GM19043 (cell line): ENCODE data around the gene CEBPA.

Experiments used
- ATAC-seq: cut with Tn5 transposase; IDR thresholded peaks from one replicate; pipeline ENCODE4 v1.9.1; 2021; ENCODE audit warnings: low read depth; ENCODE audit not compliant: unreplicated experiment

Gene CEBPA

DNA sequence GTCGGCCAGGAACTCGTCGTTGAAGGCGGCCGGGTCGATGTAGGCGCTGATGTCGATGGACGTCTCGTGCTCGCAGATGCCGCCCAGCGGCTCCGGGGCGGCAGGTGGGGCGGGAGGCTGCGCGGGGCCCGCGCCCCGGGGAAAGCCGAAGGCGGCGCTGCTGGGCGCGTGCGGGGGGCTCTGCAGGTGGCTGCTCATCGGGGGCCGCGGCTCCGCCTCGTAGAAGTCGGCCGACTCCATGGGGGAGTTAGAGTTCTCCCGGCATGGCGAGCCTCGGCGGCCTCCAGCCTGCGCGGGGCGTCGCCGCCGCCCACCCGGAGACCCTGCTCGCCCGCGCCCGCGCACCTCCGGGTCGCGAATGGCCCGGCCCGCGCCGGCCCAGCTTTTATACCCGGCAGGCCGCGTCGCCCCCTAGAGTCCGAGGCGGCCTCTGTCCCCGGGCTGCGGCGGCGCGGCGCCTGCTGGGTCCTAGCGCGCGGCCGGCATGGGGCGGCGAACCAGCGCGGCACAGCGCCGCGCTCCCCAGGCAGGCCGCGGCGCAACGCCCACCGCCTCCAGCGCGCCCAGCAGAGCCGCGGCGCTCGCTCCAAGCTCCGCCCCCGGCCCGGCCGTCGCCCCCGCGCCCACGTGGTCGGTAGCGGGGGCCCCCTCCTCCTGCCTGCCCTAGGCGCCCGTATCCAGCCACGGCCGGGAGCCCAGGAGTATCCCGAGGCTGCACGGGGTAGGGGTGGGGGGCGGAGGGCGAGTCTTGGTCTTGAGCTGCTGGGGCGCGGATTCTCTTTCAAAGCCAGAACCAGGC lies at the start of gene CEBPA:
Gene CEBPA (minus strand): TSS at position 360 of the 799 bp plus-strand sequence. CDS start 120 bp downstream, at position 240.
- peak; percentile 74 for ATAC-seq

DNA sequence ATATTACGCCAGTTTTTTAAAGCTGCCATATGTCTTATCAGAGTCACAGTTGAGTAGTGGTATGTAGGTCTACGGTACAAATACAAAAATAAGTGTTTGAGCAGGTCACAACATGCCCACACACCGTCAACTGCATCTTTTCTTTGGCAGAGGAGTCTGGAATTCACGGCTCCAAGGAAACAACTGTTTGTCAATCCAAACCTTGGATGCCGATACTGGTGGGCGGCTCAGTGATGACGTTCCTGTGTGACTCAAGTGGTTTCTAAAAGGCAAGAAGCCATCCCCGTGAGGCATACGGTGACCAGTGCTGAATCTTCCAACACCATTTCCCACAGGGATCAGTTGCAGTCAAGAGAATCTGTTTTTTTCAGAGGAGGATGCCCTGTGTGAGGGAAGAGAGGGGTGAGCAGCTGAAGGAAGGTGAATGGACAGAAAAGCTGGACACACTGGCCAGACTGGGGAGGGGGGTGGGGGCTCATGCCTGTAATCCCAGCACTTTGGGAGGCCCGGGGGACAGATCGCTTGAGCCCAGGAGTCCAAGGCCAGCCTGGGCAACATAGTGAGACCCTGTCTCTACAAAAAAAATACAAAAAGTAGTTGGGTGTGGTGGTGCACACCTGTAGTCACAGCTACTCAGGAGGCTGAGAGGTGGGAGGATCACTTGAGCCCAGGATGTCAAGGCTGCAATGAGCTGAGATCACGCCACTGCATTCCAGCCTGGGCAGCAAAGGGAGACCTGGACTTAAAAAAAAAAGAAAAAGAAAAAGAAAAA lies 48.4 kb upstream of the CEBPA start:
- ATAC-seq: no peak

DNA sequence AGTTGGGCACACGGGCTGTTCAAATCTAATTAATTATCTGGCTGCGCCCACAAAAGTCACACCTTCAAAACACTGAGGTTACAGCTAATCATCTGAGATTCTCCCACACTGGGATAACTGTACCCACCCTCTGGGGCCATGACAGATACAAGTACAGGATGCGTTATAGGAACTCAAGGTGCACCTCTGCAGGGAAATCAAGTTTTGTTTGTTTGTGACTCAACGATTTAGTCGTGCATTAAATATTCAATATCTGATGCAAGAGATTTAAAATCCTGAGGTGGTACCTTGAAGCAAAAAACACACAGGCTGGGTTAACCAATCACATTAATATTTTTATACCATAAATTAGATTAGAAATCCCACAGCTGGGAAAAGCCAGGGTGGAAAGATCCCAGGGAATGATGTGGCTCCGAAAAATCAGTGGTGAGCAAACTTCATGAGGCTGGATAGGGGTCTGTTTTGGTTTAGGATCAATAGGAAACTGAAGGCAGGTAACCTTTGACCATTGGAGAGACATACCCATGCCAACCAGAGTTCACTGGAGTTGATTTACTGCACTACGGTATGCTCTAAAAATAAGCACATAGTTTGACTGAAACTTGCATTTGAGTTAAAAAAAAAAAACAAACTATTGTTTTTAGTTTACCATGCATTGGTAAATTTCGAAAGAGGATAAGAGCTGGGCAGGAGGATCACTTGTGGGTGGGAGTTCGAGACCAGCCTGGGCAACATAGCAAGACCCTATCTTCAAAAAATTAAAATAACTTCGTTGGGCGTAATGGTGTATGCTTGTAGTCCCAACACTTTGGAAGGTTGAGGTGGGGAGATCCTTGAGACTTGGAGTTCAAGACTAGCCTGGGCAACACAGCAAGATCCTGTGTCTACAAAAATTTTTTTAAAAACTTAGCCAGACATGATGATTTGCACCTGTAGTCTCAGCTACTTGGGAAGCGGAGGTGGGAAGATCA lies 47.3 kb upstream of the CEBPA start:
- ATAC-seq: no peak

DNA sequence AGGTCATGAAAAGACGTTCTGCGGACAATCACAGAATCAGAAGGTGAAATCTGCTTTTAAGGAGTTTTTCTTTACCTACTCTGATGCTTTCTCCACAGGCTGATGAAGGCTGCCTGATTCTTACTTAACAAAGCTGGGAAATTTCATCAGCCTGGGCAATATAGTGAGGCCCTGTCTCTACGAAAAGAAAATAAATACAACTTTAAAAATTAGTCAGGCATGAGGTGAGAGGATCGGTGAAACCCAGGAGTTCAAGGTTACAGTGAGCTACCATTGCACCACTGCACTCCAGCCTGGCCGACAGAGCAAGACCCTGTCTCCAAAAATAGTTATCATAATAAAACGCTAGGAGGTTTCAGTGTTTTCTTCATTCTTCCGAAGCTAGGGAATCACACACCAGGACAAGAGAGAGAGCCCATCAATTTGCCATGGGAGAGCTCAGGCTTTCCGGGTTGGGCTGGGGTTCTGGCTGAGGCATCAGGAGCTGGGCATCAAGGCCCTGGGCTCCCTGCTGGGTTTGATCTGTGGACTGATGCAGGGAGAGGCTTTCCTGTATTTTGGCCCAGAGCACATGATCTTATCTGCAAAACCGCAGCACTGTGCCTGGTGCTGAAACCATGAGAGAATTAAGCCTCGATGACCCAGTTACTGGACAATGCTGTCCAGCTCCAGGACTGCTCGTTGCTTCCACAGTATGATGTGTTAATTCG lies 46.1 kb upstream of the CEBPA start:
- ATAC-seq: no peak

DNA sequence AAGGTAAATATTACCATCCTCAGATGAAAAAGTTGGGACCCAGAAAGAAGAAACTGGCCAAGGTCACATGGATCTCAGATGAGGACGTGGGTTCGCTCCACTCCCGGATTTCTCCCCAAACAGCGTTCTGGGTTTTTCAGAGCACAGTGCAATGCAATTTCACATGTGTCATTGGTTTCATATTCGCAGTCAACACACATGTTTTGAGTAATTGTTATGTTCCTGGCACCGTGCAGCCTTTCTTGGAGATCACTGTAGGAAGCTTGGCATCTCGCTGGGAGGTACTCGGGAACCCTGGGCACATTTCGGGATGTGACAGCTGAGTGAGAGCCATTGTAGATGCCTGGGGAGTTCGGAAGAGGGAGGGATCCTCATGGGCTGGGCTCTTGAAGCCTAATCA lies 45.0 kb upstream of the CEBPA start:
- ATAC-seq: no peak

DNA sequence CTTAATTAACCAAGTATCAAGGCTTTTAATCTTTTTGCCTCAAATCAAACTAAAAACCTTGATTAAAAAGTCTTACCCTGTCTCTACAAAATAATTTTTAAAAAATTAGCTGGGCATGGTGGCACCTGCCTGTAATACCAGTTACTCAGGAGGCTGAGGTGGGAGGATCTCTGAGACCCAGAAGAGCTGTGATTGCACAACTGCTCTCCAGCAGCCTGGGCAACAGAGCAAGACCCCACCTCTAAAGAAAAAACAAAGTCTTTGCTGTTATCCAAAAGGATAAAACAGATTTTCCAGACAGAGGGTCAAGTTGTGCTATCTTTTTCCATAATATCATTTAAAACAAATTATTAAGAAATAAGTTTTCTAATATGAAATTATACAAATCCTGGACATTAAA lies 44.3 kb upstream of the CEBPA start:
- ATAC-seq: no peak

DNA sequence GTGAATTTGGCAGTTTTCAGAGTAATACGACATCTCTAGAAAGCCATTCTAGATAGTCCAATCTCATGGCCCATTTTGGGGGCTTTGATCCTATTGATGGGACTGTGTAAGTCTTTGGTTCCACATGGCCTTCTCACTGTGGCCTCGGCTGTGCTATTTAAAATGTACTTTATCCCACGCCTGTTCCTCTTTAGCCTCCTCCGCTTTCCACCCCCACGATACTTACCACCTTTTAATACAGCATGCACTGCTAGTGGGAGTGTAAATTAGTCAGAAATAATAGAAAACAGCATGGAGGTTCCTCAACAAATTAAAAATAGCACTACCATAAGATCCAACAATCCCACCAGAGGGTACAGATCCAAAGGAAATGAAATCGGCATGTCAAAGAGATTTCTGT lies 42.8 kb upstream of the CEBPA start:
- no peak for ATAC-seq

DNA sequence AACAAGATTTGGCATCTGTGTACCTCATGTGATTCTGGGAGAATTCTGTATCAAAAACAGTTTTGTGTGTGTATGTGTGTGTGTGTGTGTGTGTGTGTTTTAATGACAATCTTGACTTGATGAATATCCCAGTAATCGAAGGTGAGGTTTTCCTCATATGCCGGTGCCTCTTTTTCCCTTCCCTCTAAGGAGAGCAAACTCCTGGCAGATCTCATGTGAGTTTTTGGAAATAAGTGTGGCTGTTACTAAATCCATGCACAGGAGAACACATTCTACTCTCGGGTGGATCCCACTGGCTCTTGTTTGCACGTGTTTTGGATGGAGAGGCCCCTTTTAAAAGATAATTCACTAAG lies 42.2 kb upstream of the CEBPA start:
- ATAC-seq: no peak

DNA sequence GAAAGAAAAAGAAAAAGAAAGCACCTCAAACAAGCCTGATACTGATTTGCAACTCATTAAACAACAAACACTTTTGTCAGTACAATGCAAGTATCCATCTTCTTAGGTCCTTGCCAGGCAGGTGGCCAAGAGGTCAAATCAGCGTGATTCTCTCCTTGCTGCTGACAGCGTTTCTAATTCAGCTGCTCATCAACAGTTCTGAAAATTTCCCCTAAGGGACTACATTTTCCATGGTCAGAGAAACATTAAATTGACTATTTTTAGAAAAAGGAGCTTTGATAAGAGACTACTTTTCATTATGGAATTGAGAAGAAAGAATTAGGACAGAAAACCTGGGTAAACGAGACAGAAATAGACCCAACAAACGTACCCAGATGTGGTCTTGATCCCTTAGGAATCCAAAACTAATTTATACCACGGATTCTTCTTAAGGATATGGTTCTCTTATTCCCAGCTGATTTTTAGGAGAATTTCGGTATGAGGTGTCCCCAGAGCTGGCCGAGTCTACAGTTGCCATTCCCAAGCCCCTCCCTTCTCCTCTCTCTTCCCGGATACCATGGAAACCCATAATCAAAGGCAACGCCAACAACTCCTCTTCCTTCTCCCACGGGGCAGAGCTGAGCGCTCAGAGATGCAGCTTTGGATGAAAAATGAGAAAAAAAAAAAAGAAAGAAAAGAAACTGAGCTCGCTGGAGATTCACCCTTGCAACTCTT lies 41.7 kb upstream of the CEBPA start:
- no peak for ATAC-seq

DNA sequence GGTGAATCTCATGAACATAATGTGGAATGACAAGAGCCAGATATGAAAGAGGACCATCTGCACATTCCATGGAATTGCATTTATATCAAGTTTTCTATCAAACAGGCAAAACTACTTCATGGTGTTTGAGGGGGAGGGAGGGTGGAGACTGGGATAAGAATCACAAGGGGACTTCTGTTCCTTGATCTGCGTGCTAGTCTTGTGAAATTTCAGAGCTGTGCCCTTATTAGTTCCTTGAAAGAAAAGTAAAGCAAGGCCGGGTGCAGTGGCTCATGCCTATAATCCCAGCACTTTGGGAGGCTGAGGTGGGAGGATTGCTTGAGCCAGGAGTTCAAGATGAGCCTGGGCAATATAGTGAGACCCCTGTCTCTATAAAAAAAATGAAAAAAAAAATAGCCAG lies 41.0 kb upstream of the CEBPA start:
- ATAC-seq: no peak

DNA sequence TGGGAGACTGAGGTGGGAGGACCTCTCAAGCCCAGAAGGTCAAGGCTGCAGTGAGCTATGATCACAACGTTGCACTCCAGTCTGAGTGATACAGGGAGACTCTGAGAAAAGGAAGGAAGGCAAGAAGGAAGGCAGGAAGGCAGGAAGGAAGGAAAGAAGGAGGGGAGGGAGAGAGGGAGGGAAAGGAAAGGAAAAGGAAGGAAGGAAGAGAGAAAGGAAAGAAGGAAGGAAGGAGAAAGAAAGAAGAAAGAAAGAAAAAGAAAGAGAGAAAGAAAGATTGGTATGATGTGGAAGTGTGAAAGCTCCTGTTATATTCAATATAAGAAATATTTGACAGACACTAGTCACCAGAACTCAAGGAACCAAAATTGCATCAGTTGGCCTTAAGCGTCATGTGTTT lies 38.7 kb upstream of the CEBPA start:
- ATAC-seq: no peak

DNA sequence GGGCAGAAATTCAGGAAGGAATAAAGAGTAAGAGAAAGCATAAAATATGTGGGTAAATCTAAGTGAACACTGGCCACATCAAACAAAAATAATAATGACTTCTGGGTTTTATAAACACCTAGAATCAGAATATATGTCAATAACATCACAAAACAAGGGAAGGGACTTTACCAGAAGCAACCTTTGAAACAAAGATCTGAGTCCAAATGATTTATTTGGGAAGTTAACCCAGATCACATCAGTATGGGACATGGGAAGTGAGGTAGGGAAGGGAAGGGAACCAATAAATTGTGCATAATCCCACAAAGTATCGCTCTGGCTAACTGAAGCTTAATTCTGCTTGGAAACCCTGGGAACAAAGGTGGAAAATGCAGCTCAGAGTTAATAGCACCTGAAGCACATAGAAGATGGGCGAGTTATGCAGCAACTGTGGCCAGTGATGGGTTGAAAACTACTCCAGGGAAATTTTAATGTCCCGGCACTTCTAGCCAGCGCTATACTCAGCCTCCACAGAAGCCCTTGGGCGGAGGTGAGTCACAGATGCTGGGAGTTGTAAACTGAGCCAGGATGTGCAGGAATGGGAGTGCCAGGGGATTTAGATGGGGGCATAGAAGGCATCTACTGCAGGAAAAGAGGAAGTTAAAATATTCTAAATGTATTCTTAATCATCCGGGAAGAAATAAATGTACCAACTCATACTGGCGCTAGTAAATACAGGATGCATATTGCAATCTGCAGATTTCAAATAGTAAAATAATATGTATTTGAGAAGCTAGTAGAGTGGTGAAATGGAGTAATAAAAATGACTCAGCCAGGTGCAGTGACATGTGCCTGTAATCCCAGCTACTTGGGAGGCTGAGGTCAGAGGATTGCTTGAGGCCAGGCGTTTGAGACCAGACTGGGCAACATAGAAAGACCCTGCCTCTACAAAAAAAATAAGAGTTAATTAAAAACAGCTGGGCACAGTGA lies 37.0 kb upstream of the CEBPA start:
- ATAC-seq: no peak

DNA sequence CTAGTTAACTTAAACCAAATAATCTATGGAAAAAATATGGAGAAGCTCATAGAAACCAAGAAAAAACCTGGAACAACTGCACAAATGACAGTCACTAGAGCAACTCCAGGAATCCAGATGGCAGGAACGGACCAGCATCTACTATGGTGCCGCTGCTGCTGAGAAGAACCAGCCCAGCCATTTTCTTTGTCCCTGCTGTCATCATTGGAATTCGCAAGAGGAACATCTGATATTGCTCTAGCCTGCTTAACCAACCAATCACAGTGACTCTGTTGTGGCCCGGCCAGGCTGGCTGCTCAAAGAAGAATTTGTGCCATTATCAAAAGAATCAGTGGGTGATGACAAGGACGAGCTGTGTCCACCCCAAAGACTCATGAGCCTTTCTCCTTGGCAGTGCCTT lies 33.1 kb upstream of the CEBPA start:
- ATAC-seq: no peak

DNA sequence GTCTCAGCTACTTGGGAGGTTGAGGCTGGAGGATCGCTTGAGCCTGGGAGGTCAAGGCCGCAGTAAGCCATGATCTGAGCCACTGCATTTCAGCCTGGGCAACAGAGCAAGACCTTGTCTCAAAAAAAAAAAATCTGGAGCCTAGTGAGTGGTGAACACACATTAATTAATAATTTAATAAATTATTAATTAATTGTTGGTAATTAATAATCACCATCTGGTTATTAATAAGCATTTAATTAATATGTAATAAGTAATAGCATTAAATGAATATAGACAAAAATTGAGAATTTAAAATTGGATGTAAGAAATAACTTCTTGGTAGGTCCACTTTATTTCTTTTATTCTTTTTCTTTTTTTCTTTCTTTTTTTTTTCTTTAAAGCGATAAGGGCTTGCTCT lies 31.9 kb upstream of the CEBPA start:
- ATAC-seq: no peak

DNA sequence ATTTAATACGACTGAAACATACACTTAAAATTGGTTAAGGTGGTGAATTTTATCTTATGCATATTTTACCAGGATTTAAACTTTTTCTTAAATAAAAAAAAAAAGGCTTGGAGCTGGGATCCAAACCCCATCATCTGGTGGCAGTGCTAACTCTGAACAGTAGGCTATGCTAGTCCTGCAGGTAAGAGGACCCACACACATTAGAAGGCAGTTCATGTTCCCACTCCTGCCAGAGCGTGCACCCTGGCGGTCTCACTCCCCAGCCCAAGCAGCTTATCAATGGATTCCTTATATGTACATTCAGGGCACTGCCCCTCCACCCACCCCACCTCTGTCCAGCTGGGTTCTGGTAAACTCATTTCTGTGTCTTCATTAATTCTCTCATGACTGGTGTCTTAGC lies 31.3 kb upstream of the CEBPA start:
- no peak for ATAC-seq

DNA sequence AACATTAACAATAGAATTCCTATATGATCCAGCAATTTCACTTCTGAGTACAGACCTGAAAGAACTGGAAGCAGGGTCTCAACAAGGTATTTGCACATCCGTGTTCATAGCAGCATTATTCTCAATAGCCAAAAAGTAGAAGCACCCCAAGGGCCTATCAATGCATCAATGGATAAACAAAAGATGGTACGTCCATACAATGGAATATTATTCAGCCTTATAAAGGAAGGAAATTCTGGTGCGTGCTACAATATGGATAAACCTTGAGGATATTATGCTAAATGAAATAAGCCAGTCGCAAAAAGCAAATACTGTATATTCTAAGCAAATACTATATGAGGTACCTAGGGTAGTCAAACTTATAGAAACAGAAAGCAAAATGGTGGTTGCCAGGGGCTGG lies 30.8 kb upstream of the CEBPA start:
- ATAC-seq: no peak

DNA sequence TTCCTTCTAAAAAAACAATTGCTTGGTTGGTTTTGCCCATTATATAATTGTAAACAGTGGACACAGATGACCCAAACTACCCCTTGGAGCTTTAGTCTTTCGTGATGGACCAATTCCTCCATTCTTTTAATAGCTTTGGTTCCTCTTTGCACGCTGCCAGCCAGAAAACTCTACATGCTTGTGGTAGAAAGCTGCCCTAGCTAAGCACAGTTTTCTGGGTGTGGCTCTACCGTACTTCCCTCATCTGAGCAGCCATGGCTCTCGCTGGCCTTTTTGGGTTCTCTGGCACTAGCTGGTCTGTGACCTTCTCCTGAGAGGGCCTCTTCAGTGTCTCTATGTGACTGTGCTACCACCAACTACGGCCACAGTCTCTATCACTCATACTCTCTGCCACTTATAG lies 29.9 kb upstream of the CEBPA start:
- ATAC-seq: no peak

DNA sequence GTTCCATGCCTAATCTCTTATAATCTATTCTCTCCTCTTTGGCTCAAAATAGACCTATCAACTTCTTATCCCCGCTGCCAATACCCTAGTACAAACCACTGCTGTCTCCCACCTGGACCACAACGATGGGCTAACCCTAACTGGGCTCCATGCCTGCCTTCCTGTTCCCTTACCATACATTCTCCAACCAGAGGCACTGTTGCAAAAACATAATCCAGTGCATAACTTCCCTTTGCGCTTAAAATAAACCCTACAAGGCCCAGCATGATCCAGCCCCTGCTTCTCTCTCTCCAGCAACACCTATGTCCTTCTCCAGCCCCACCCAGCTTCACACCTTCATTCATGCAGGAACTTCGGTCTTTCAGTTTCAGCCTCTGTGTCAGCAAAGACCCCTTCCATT lies 27.4 kb upstream of the CEBPA start:
- no peak for ATAC-seq

DNA sequence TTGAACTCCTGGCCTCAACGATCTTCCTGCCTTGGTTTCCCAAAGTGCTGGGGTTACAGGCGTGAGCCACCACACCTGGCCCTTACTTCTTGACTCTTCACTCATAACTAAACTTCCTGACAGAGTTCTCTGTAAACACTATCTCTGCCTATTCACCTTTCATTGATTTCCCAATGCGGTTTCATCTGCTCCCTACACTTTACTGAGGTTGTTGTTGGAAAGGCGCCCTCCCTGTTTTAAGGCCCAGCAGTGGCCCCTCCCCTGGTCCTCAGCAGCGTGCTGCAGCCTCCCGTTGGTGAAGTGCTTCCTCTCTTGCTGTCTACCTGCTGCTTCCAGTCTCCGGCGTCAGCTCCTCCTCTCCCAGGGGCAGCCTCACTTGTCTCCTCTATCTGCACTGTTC lies 26.7 kb upstream of the CEBPA start:
- no peak for ATAC-seq
